Endometrial microvascular endothelial cells (primary cell): ENCODE measurements around the gene SLC15A1. TPM values are rescaled to one million over a fixed set of nuclear protein-coding genes. Genes with fewer than 3 reads are reported as not detected.

ENCODE experiments used
- in situ Hi-C: cut with HindIII; loops from 2 replicates; pipeline ENCODE4 v1.10.0; 2017; ENCODE audit warnings: low sequenced_read_pairs, low pct_unique_long_range_greater_than_20kb; ENCODE audit errors: inconsistent ontology term
- total RNA-seq: library from RNA; depleted of rRNA; stranded (reverse); fragments of >200 nt; gene quantifications from one replicate; pipeline ENCODE4 v1.2.3, GENCODE V29; 2015; ENCODE audit errors: inconsistent ontology term

Gene SLC15A1
- total RNA-seq, 1 donor from 2014 or later = not detected

GRCh38 chr13:98676239-98676638 lies 76.2 kb downstream of the SLC15A1 start:
- in situ Hi-C loops = no loop called here

- in situ Hi-C loops = no loop called here
These were observed 76.6 kb downstream of the SLC15A1 start for GRCh38 chr13:98675837-98676236.

- in situ Hi-C loops = no loop called here
These were observed 77.4 kb downstream of the SLC15A1 start for GRCh38 chr13:98675066-98675465.

GRCh38 chr13:98672947-98673613 lies 79.4 kb downstream of the SLC15A1 start:
- in situ Hi-C loops = loop anchor here (25.0 kb wide), 1 partner anchor 536 kb away; the partner anchor contains the start of gene FARP1

- in situ Hi-C loops = loop anchor here (25.0 kb wide), 1 partner anchor 531 kb away; the partner anchor contains the start of gene FARP1
These were observed 84.3 kb downstream of the SLC15A1 start for GRCh38 chr13:98668155-98668554.

- in situ Hi-C loops = loop anchor here (25.0 kb wide), 1 partner anchor 528 kb away; the partner anchor contains the start of gene FARP1
These were observed 86.9 kb downstream of the SLC15A1 start for GRCh38 chr13:98665638-98665995.

GRCh38 chr13:98664924-98665637 lies 87.4 kb downstream of the SLC15A1 start:
- in situ Hi-C loops = loop anchor here (25.0 kb wide), 1 partner anchor 528 kb away; the partner anchor contains the start of gene FARP1

- in situ Hi-C loops = loop anchor here (25.0 kb wide), 1 partner anchor 527 kb away; the partner anchor contains the start of gene FARP1
These were observed 88.0 kb downstream of the SLC15A1 start for GRCh38 chr13:98664510-98664909.

- in situ Hi-C loops = loop anchor here (25.0 kb wide), 1 partner anchor 527 kb away; the partner anchor contains the start of gene FARP1
These were observed 88.4 kb downstream of the SLC15A1 start for GRCh38 chr13:98664047-98664446.

GRCh38 chr13:98658131-98658530 lies 94.3 kb downstream of the SLC15A1 start:
- in situ Hi-C loops = loop anchor here (25.0 kb wide), 1 partner anchor 521 kb away; the partner anchor contains the start of gene FARP1

GRCh38 chr13:98657506-98658085 lies 94.9 kb downstream of the SLC15A1 start:
- in situ Hi-C loops = loop anchor here (25.0 kb wide), 1 partner anchor 520 kb away; the partner anchor contains the start of gene FARP1

- in situ Hi-C loops = loop anchor here (25.0 kb wide), 1 partner anchor 519 kb away; the partner anchor contains the start of gene FARP1
These were observed 96.2 kb downstream of the SLC15A1 start for GRCh38 chr13:98656223-98656622.

- in situ Hi-C loops = loop anchor here (25.0 kb wide), 1 partner anchor 516 kb away; the partner anchor contains the start of gene FARP1
These were observed 98.9 kb downstream of the SLC15A1 start for GRCh38 chr13:98653463-98653985.

GRCh38 chr13:98652721-98653462 lies 99.6 kb downstream of the SLC15A1 start:
- in situ Hi-C loops = loop anchor here (25.0 kb wide), 1 partner anchor 516 kb away; the partner anchor contains the start of gene FARP1

GRCh38 chr13:98652276-98652675 lies 100.2 kb downstream of the SLC15A1 start:
- in situ Hi-C loops = loop anchor here (25.0 kb wide), 1 partner anchor 515 kb away; the partner anchor contains the start of gene FARP1

- in situ Hi-C loops = loop anchor here (25.0 kb wide), 1 partner anchor 514 kb away; the partner anchor contains the start of gene FARP1
These were observed 100.7 kb downstream of the SLC15A1 start for GRCh38 chr13:98651744-98652143.

GRCh38 chr13:98650396-98651107 lies 101.9 kb downstream of the SLC15A1 start:
- in situ Hi-C loops = loop anchor here (25.0 kb wide), 1 partner anchor 513 kb away; the partner anchor contains the start of gene FARP1
